HG03520 (cell line): ENCODE data around the gene PLEKHG5.
"Not testable (repeated sequence)": the region's sequence is repeated elsewhere in the genome, so short reads cannot be mapped to it uniquely, and the experiment has no call there.

Experiments used
- ATAC-seq: cut with Tn5 transposase; IDR thresholded peaks from one replicate; pipeline ENCODE4 v1.9.1; 2021; ENCODE audit warnings: mild to moderate bottlenecking, moderate library complexity; ENCODE audit not compliant: unreplicated experiment

The PLEKHG5 gene

GRCh38 chr1:6428453-6428852 is 63.0 kb downstream of the PLEKHG5 start:
- ATAC-seq, result not testable (repeated sequence)

GRCh38 chr1:6427441-6428390 is 63.8 kb downstream of the PLEKHG5 start:
- no peak for ATAC-seq

GRCh38 chr1:6426972-6427350 is 64.5 kb downstream of the PLEKHG5 start:
- no peak for ATAC-seq

- no peak for ATAC-seq
These were observed 65.0 kb downstream of the PLEKHG5 start for GRCh38 chr1:6426277-6426971.

GRCh38 chr1:6425658-6426057 is 65.8 kb downstream of the PLEKHG5 start:
- no peak for ATAC-seq

- no peak for ATAC-seq
These were observed 66.6 kb downstream of the PLEKHG5 start, which contains the start of gene ESPN for GRCh38 chr1:6424619-6425593. TSS of gene ESPN (plus strand) at chr1:6424776. CDS start at chr1:6424956, 180 bp downstream.

GRCh38 chr1:6424000-6424565 is 67.4 kb downstream of the PLEKHG5 start:
- no peak for ATAC-seq

GRCh38 chr1:6423321-6423999 is 68.0 kb downstream of the PLEKHG5 start:
- no peak for ATAC-seq

- ATAC-seq, result no peak
These were observed 70.2 kb downstream of the PLEKHG5 start for GRCh38 chr1:6421266-6421665.

- no peak for ATAC-seq
These were observed 70.9 kb downstream of the PLEKHG5 start for GRCh38 chr1:6420454-6421042.

- no peak for ATAC-seq
These were observed 71.5 kb downstream of the PLEKHG5 start, which contains the start of gene HES2 for GRCh38 chr1:6419804-6420453. TSS of gene HES2 (minus strand) at chr1:6419919. CDS start at chr1:6419820, 99 bp downstream.

GRCh38 chr1:6419397-6419803 is 72.1 kb downstream of the PLEKHG5 start:
- ATAC-seq, result no peak

- ATAC-seq, result no peak
These were observed 72.6 kb downstream of the PLEKHG5 start for GRCh38 chr1:6418668-6419396.

GRCh38 chr1:6417961-6418667 is 73.4 kb downstream of the PLEKHG5 start:
- ATAC-seq, result no peak
